NCI-H146 (cell line): Measurements from ENCODE around the gene OSBPL8.

ENCODE experiments used
- DNase-seq: peaks from one replicate; lab custom pipeline; 2025; lab: John Stamatoyannopoulos, UW

Gene OSBPL8

GRCh38 chr12:76556368-76556767, 3.2 kb downstream of the OSBPL8 start:
- DNase-seq: no peak

GRCh38 chr12:76555797-76556196, 3.8 kb downstream of the OSBPL8 start:
- DNase-seq: no peak

- no peak for DNase-seq
These were observed 4.3 kb downstream of the OSBPL8 start for GRCh38 chr12:76555231-76555767.

- no peak for DNase-seq
These were observed 5.0 kb downstream of the OSBPL8 start for GRCh38 chr12:76554405-76555230.

GRCh38 chr12:76552343-76552938, 7.1 kb downstream of the OSBPL8 start:
- DNase-seq: no peak

GRCh38 chr12:76551482-76551888, 8.1 kb downstream of the OSBPL8 start:
- DNase-seq: no peak

GRCh38 chr12:76549131-76549530, 10.4 kb downstream of the OSBPL8 start:
- DNase-seq: no peak

- no peak for DNase-seq
These were observed 11.2 kb downstream of the OSBPL8 start for GRCh38 chr12:76548222-76548837.

- no peak for DNase-seq
These were observed 12.0 kb downstream of the OSBPL8 start for GRCh38 chr12:76547526-76547925.

GRCh38 chr12:76546889-76547288, 12.7 kb downstream of the OSBPL8 start:
- no peak for DNase-seq

- DNase-seq: no peak
These were observed 14.1 kb downstream of the OSBPL8 start for GRCh38 chr12:76545486-76545885.

- DNase-seq: no peak
These were observed 14.8 kb downstream of the OSBPL8 start for GRCh38 chr12:76544601-76545261.

GRCh38 chr12:76543813-76544347, 15.7 kb downstream of the OSBPL8 start:
- no peak for DNase-seq

GRCh38 chr12:76542908-76543307, 16.7 kb downstream of the OSBPL8 start:
- DNase-seq: no peak

GRCh38 chr12:76539727-76540126, 19.8 kb downstream of the OSBPL8 start:
- DNase-seq: no peak

- DNase-seq: no peak
These were observed 21.6 kb downstream of the OSBPL8 start for GRCh38 chr12:76537923-76538322.

- DNase-seq: no peak
These were observed 23.0 kb downstream of the OSBPL8 start for GRCh38 chr12:76536546-76536945.

- DNase-seq: no peak
These were observed 24.4 kb downstream of the OSBPL8 start for GRCh38 chr12:76535170-76535569.

GRCh38 chr12:76533331-76533730, 26.2 kb downstream of the OSBPL8 start:
- no peak for DNase-seq

- DNase-seq: no peak
These were observed 27.1 kb downstream of the OSBPL8 start for GRCh38 chr12:76532520-76532919.

- DNase-seq: no peak
These were observed 28.5 kb downstream of the OSBPL8 start for GRCh38 chr12:76531056-76531455.

GRCh38 chr12:76530516-76530915, 29.1 kb downstream of the OSBPL8 start:
- DNase-seq: no peak
